Stimulated activated CD8-positive, alpha-beta memory T cell treated with anti-CD3 and anti-CD28 coated beads, Interleukin-7, amount 100 ng/mL, for 1 hour (primary cell): ENCODE results near the gene CHN1.

Source experiments
- DNase-seq, 2 donors: peaks; one replicate each; pipeline ENCODE4 v3.0.0-alpha.2; 2020; ENCODE audit warnings: low read depth in 2 of 2

CHN1 gene

GRCh38 chr2:175004980-175005732 lies at the start of gene CHN1:
TSS of gene CHN1 (minus strand) at chr2:175005381. CDS start at chr2:175004912, 469 bp downstream.
- peak; percentile 12 to 14 for DNase-seq

GRCh38 chr2:175054340-175054739 lies 49.2 kb upstream of the CHN1 start:
- DNase-seq, result no peak

DNA sequence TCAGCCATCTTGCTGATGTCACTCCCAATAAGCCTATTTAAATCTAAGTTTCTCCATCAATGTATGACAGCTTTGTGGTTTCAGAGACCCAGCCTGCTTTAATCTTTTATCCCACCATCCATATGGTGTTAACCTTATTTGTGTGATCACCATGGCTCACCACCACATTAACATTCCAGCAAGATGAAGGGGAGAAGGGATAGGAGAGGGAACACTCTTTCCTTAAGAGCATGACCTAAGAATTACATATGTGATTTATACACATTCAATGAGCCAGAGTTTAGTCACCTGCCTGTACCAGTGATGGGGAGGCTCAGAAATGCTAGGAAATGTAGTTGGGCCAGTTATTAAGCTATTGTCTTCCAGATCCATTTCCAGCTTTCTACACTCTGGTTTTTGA lies 44.5 kb upstream of the CHN1 start:
- DNase-seq, result no peak

DNA sequence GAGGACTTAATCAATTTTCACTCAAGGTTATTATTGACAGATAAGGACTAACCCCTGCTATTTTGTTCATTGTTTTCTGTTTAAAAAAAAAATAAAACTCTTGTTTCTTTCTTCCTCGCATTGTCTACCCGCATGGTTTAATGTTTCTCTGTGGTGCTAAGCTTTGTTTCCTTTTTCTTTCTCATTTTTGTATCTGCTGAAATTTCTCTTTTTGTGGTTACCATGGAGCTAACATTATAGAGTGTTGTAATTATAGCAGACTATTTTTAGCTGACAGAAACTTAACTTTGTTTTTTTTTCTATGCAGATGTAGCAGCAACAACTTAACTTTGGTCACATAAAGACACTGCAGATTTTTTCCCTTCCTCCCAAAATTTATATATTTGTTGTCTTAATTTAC lies 43.1 kb upstream of the CHN1 start:
- no peak for DNase-seq

GRCh38 chr2:175039490-175039889 lies 34.3 kb upstream of the CHN1 start:
- DNase-seq, result no peak

DNA sequence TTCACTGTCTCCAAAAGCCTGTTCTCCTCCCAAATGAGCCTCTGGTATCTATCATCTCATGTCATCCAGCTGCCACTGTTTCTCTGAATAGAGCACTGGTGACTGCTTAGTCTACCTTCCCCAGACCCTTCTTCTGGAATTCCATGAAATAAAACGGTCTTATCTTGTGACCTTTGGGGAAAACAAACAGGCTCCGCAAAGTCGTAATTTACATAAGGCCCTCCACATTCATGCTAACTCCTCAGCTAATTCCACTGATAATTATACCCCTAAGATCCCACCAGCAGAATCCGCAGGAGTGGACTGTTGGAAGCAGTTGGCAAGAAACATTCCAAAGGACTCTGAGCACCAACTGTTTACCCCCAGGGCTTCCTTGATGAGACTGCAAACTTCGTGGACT lies 33.9 kb upstream of the CHN1 start:
- no peak for DNase-seq

DNA sequence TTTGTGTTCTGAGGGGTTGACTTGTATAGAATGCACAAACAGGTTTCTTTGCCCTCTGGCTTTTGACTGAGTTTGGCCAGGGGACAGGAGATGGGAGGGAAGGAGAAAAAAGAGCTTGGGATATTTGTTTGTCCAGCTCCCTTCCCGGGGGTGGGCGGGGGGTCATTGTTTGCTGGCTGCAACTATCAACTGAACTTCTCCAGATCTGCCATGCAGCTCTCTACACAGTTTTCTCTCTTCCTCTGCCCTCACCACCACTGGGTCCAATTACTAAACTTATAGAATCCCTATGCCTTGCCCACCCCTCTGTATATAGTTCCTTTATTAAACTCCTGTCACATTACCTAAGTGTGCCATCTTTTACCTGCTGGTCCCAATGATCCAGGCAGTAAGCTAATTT lies 32.8 kb upstream of the CHN1 start:
- DNase-seq, result no peak

- DNase-seq, result no peak
These were observed 31.4 kb upstream of the CHN1 start for GRCh38 chr2:175036582-175037018.

DNA sequence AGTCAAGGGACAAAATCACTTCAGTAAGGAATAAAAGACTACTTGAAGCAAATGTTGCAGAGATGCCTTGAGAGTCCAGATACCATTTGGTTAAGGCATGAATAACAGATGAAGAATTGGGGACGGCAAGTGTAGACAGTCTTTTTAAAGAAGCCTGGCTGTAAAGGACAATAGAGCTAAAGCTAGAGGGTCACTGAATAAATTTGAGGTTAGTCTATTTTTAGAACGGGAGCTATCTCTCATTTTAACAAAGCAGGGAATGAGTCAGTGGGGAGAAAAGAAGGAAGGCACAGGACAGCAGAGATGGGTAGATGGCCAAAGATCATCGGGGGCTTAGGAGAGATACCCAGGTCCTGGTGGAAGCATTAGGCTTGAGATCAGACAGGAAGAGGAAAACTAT lies 30.6 kb upstream of the CHN1 start:
- DNase-seq, result no peak

DNA sequence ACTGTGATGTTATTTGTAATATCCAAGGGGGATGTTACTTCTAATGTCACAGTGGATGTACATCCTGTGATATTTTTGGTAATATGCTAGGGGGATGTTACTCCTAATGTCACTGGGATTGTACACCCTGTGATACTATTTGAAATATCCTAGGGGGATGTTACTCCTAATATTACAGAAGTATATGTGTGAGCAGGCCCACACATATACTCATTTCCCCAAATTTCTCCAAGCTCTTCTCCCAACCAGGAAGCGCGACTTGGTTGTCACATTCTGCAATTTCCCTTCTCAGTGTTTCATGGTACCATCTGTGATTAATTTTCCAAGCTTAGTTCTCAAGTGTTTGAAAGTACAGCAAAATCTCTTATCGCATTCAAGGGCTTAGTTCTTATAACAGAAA lies 29.5 kb upstream of the CHN1 start:
- no peak for DNase-seq

DNA sequence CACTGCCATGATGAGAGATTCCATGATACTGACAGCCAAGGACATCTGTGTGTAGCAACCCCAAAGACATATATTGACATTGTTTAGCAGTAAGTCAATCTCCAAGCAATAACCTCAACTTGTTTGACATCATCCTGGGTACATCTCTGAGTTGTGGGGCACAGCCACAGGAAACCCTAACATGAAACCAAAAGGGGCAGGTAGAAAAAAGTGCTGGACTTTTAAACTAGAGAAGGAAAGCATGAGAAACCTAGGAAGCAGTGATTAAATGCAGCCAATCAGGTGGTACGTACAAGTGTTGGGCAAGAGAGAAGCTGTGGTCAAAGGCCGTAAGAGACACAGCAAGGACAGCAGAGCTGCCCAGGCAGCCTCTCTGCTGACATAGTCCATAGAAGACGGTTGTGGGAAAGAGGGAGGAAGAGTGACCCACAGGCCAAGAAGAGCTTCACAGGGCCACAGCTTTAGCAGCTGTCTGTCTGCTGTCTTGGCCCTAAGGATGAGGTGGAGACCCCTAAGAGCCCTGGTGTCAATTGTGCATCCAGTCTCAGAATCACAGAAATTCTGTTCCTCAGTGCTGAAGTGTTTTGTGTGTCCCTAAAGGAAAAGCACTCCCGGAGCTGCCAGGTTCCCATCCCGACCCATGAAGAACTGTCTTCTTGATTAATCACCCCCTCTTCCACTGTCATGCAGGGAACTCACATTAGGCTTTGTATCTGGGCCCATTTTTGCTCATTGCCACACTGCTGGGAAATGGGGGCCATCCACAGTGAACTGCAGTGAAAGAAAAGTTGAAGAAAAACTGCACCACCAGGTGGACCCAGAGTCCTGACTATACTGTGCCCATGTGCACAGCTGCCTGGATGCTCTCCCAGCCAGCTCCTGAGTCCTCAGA lies 25.4 kb upstream of the CHN1 start:
- no peak for DNase-seq

DNA sequence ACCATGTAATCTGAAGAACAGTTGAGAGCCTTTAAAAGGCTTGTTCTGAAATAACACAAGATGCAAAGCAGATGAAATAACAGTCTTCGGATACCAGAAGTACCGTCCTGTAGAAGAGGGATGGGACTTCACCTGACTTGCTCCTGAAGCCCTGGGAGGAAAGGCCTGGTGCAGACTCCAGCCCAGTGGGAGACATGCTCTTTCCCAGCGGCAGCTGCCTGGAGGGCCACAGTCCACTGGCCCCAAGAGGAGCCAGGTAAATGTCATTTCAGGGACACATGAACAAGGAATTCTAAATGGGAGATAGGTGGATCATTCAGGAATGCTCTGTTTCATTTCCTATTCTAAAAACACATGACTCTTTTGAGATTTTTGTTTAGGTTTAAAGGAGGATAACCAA lies 22.6 kb upstream of the CHN1 start:
- DNase-seq, result no peak

GRCh38 chr2:175026385-175026784 lies 21.2 kb upstream of the CHN1 start:
- DNase-seq, result no peak

- no peak for DNase-seq
These were observed 20.8 kb upstream of the CHN1 start for GRCh38 chr2:175025946-175026345.

DNA sequence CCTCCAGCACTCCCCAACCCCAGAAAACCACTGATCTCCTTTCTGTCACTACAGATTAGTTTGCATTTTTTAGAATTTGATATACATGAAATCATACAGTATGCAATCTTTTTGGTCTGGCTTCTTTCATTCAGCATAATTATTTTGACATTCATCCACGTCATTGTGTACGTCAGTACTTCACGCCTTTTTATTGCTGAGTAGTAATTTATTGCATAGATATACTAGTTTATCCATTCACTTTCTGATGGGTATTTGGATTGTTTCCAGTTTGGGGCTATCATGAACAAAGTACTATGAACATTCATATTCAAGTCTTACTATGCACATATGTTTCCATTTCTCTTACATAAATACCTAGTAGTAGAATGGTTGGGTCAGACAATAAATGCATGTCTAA lies 20.1 kb upstream of the CHN1 start:
- no peak for DNase-seq

- DNase-seq, result no peak
These were observed 17.7 kb upstream of the CHN1 start for GRCh38 chr2:175022923-175023322.

DNA sequence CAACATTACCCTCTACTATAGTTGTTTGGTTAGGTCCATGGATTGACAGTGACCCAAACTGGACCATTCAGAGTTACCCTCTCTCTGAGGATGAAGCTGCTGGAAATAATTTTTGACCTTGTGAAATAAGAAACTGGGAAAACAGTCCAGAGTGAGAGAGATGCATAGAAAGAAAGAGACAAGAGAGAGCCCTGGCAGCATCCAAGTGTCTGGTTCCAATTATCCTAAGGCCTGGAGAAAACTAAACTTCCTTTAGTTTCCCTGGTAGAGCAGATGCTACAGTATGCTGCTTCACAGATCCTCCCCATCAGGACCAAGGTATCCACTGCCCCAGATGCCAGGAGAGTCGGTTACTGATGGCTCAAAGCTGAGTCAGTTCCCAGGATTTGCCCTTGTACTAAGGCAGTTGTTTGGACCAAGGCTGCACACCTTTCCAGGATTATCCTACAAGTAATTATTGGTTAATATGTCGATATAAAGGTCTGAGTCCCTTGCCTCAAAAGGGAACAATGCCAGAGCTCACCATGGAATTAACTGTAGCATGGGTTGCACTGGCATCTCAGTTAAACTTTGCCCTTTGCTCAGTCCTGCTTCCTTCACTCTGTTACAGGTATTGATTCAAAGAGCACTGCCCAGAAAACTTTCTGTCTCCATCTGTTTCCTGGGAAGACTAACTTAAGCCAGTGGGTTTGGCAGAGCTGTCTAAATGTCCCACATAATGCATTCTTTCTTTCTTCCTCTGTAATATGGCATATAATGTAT lies 14.6 kb upstream of the CHN1 start:
- DNase-seq, result no peak

DNA sequence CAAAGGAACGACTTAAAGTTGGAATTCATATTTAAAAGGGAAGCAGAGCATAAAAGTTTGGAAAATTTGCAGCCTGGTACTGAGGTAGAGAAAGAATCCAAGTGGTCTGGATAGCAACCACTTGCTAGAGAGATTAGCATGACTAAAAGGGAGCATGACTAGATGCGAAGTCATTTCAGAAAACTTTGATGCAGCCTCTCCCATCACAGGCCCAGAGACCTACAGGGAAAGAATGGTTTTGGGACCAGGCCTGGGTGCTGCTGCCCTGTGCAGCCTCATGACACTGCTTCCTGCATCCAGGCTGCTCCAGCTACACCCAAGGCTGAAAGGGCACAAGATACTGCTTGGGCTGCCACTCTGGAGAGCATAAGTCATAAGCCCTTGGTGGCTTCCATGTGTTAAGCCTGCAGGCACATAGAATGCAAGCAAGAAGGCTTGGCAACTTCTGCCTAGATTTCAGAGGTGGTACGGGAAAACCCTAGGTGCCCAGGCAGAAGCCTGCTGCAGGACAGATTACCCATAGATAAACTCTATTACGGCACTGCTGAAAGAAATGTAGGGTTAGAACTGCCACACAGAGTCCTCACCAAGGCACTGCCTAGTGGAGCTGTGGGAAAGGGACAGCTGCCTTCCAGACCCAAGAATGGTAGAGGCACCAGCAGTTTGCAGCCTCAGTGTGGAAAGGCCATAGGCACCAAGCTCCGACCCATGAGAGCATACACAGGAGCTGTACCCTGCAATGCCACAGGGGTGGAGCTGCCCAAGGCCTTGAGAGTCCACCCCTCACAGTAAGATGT lies 12.6 kb upstream of the CHN1 start:
- DNase-seq, result no peak

GRCh38 chr2:175015340-175015739 lies 10.2 kb upstream of the CHN1 start:
- no peak for DNase-seq

DNA sequence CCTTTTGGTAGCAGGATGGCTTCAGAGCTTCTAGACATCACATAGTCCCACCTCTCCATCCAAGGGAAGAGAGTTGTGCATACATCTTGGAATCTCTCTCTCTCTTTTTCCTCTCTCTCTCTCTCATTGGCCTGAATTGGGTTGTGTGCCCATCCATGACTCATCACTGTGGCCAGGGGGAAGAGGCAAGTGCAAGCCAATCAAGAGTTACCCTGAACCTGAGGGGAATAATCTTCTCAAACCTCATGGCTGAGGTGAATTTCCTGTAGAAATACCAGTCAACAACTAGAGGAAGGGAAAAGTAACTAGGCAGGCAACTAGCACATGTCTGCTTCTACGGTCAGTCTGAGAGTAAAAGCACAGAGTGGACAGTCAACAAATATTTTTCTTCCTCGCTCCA lies 7.3 kb upstream of the CHN1 start:
- DNase-seq, result no peak

GRCh38 chr2:175011505-175011904 lies 6.3 kb upstream of the CHN1 start:
- no peak for DNase-seq
